Endothelial cell of umbilical vein (primary cell): Measurements from ENCODE around the gene ZNF366. TPM values are rescaled to one million over a fixed set of nuclear protein-coding genes. Genes with fewer than 3 reads are reported as not detected.

ENCODE experiments used
- BruUV-seq: library from RNA; stranded (reverse); fragments of 400-500 nt; replicated peaks from 2 replicates; lab custom pipeline; 2021; lab: Mats Ljungman, UMichigan
- CTCF ChIA-PET: fragments of 300-600, 350-600 bp; sonication (Branson Sonifier 250); formaldehyde crosslinking; loops from one replicate; lab custom pipeline; 2021; ENCODE audit warnings: antibody characterized with exemption, inconsistent platforms; lab: Charles Lee
- POLR2A ChIA-PET: fragments of 300-600, 350-600 bp; sonication (Branson Sonifier 250); formaldehyde crosslinking; loops from one replicate; lab custom pipeline; 2021; ENCODE audit warnings: antibody characterized with exemption, inconsistent platforms; lab: Charles Lee
- DNase-seq: peaks from one replicate; pipeline ENCODE4 v3.0.0-alpha.2; 2011; ENCODE audit warnings: low read depth, low spot score
- FAIRE-seq: peaks from 2 replicates; lab custom pipeline; 2011; peaks lifted over from hg19 to GRCh38; lab: Jason Lieb, UNC
- H2AFZ ChIP-seq: 2 replicates; pipeline ENCODE4 v1.6.0; 2012; ENCODE audit warnings: low read depth, low read length, control low read depth, inconsistent platforms
- H3K27ac ChIP-seq: 2 replicates; pipeline ENCODE4 v1.5.1; 2011; ENCODE audit warnings: low read depth, mild to moderate bottlenecking, control low read depth, low read length, moderate library complexity; ENCODE audit not compliant: insufficient read depth
- H3K27me3 ChIP-seq, 2 experiments: 2 replicates each; pipeline versions ENCODE4 v1.6.0 to v1.6.1; 2011; ENCODE audit warnings: low read length in 2 of 2, mixed read lengths in 1 of 2; ENCODE audit not compliant: control insufficient read depth in 2 of 2, insufficient read depth in 2 of 2
- H3K36me3 ChIP-seq, 2 experiments: 2 replicates in 1 of 2; 3 replicates in 1 of 2; pipeline ENCODE4 v1.5.1; 2011; ENCODE audit warnings: low read length in 2 of 2, mild to moderate bottlenecking in 1 of 2, moderate library complexity in 1 of 2; ENCODE audit not compliant: control insufficient read depth in 2 of 2, insufficient read depth in 2 of 2; ENCODE audit errors: extremely low read depth in 1 of 2
- H3K4me1 ChIP-seq: 3 replicates; pipeline ENCODE4 v1.5.1; 2011; ENCODE audit warnings: mild to moderate bottlenecking, low read length; ENCODE audit not compliant: control insufficient read depth, insufficient read depth; ENCODE audit errors: extremely low read depth
- H3K4me2 ChIP-seq: 2 replicates; pipeline ENCODE4 v1.6.1; 2011; ENCODE audit warnings: low read length, control low read depth, mixed read lengths; ENCODE audit not compliant: insufficient read depth
- H3K4me3 ChIP-seq, 3 experiments: fragments of 200-600 bp in 1 of 3; sonication (generic), shearing (Covaris generic) in 1 of 3; replicated peaks in 1 of 3; 2 replicates each; pipeline ENCODE4 v1.5.1; 2011 to 2016; ENCODE audit warnings: control low read depth in 3 of 3, low read length in 3 of 3, mild to moderate bottlenecking in 2 of 3, inconsistent platforms in 1 of 3, low read depth in 1 of 3, moderate library complexity in 1 of 3; ENCODE audit not compliant: insufficient read depth in 1 of 3
- H3K79me2 ChIP-seq: 2 replicates; pipeline ENCODE4 v1.6.0; 2012; ENCODE audit warnings: low read length, inconsistent platforms; ENCODE audit not compliant: control insufficient read depth, insufficient read depth
- H3K9ac ChIP-seq: replicated peaks from 2 replicates; pipeline ENCODE3; 2011; ENCODE audit warnings: low read length, control low read depth; ENCODE audit not compliant: insufficient read depth; ENCODE audit errors: extremely low read depth
- H3K9me1 ChIP-seq: replicated peaks from 3 replicates; pipeline ENCODE4 v1.6.0; 2011; ENCODE audit warnings: mild to moderate bottlenecking, low read length; ENCODE audit not compliant: control insufficient read depth, insufficient read depth; ENCODE audit errors: extremely low read depth
- H3K9me3 ChIP-seq: replicated peaks from 2 replicates; pipeline ENCODE4 v1.5.1; 2012; ENCODE audit warnings: low read length, inconsistent platforms; ENCODE audit not compliant: control insufficient read depth, insufficient read depth
- H4K20me1 ChIP-seq: replicated peaks from 2 replicates; pipeline ENCODE3; 2011; ENCODE audit warnings: mild to moderate bottlenecking, low read length; ENCODE audit not compliant: control insufficient read depth, insufficient read depth; ENCODE audit errors: extremely low read depth
- EZH2 ChIP-seq: IDR thresholded peaks from 2 replicates; pipeline ENCODE4 v1.6.1; 2012; ENCODE audit warnings: borderline replicate concordance, low read depth, mild to moderate bottlenecking, moderate library complexity, low read length, inconsistent platforms; ENCODE audit not compliant: severe bottlenecking
- FOS ChIP-seq: IDR thresholded peaks from 2 replicates; pipeline ENCODE4 v1.6.1; 2011; ENCODE audit warnings: mild to moderate bottlenecking, low read length, moderate library complexity, borderline replicate concordance; ENCODE audit not compliant: insufficient read depth
- GATA2 ChIP-seq: IDR thresholded peaks from 2 replicates; pipeline ENCODE4 v1.7.0; 2011; ENCODE audit warnings: low read depth, mild to moderate bottlenecking, moderate library complexity, mixed read lengths, low read length; ENCODE audit not compliant: insufficient read length, insufficient read depth
- JUN ChIP-seq: IDR thresholded peaks from 2 replicates; pipeline ENCODE4 v1.6.1; 2011; ENCODE audit warnings: borderline replicate concordance, low read depth; ENCODE audit not compliant: insufficient read length, insufficient read depth
- MYC ChIP-seq: IDR thresholded peaks from one replicate; pipeline ENCODE4 v1.6.1; 2011; ENCODE audit warnings: mild to moderate bottlenecking, low read depth, low read length
- POLR2A ChIP-seq: IDR thresholded peaks from 2 replicates; pipeline ENCODE4 v1.6.1; 2012; ENCODE audit warnings: low read depth, mild to moderate bottlenecking, control low read depth, low read length
- POLR2AphosphoS5 ChIP-seq: IDR thresholded peaks from 2 replicates; pipeline ENCODE4 v1.6.1; 2012; ENCODE audit warnings: low read depth, mild to moderate bottlenecking, control low read depth, low read length, moderate library complexity; ENCODE audit not compliant: insufficient read depth
- dilution Hi-C: fragments of 300-500 bp; cut with MboI; formaldehyde crosslinking; loops from one replicate; pipeline ENCODE4 v1.15.0; 2019; ENCODE audit warnings: low sequenced_read_pairs; ENCODE audit not compliant: extremely low pct_ligation_motif_present
- intact Hi-C: fragments of 100-400 bp; cut with micrococcal nuclease; formaldehyde crosslinking; loops from one replicate; pipeline ENCODE4 v1.10.0; 2022
- polyA plus RNA-seq, 4 experiments: library from polyadenylated mRNA; depleted of rRNA in 3 of 4; stranded (reverse) in 3 of 4; unstranded in 1 of 4; fragments of >200 nt; gene quantifications; 2 replicates each; pipeline versions ENCODE4 v1.2.1 to v1.2.3, GENCODE V29; 2011 to 2012; ENCODE audit warnings: missing spikeins in 1 of 4
- total RNA-seq: library from RNA; stranded (reverse); gene quantifications from 2 replicates; pipeline ENCODE4 v1.2.3, GENCODE V29; 2021
- TF ChIP-seq, protein P1 (sequence below): IDR thresholded peaks from 2 replicates; pipeline ENCODE4 v1.6.1; 2011; ENCODE audit not compliant: insufficient read depth, insufficient read length
- TF ChIP-seq, protein P2 (sequence below), 2 donors: IDR thresholded peaks; 1 replicate in 1 of 2; 2 replicates in 1 of 2; pipeline ENCODE4 v1.5.1; 2011; ENCODE audit warnings: low read length in 2 of 2, mild to moderate bottlenecking in 2 of 2, moderate library complexity in 2 of 2, control low read depth in 1 of 2, inconsistent platforms in 1 of 2, low read depth in 1 of 2; ENCODE audit not compliant: insufficient read depth in 1 of 2; ENCODE audit errors: extremely low read depth in 1 of 2

Gene ZNF366
- total and polyA plus RNA-seq, 2 donors (not counting 3 experiments of a cell fraction or from before 2014, with no cell fraction given), result 1.3 to 4.1 TPM

DNA sequence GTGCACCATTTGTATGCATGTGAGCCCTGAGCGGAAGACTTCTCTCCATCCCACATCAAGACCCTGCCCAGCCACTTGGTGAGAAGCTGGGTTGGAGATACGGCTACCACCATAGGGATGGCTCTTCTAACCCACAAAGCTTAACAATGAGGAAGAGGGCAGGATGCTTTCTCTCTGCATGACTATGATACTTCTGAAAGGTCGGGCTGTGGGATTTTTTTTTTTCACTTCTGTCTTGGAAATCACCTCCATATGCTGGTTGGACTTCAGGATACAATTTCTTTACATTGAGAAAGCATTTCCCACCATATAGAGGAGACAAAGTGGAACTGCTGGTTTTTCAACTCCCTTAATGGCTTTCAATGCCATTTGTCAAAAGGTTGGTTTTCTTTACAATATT lies 30.5 kb downstream of the ZNF366 start:
- POLR2A ChIA-PET, result interaction anchor here (1.0 to 1.3 kb wide), 4 partner anchors 8 to 27 kb away, joined by 3 to 7 read pairs (median 4); no protein-coding TSS in a partner anchor
- Histone ChIP-seq H3K9me3 (no peaks in the 10 kb centered on the region), H3K27me3 (no peaks in the 10 kb centered on the region), H3K27ac (no peak overlapping the region), H3K9me1 (no peaks in the 10 kb centered on the region), H3K4me2 (peak overlapping the region; percentile 87), H3K9ac (no peak overlapping the region), H3K4me3 (no peak overlapping the region), H3K36me3 (no peaks in the 10 kb centered on the region), H3K4me1 (peaks cover 25% of the 10 kb centered on the region), H3K79me2 (no peaks in the 10 kb centered on the region), H2AFZ (no peak overlapping the region), H4K20me1 (no peaks in the 10 kb centered on the region)
- DNase-seq (no peak), FAIRE-seq (no peak)
- no TSS peak for BruUV-seq
- TF ChIP-seq POLR2A (no peak), FOS (no peak), POLR2AphosphoS5 (no peak), MYC (no peak), JUN (no peak), GATA2 (no peak), EZH2 (no peak)
- TF ChIP-seq, protein P1, sequence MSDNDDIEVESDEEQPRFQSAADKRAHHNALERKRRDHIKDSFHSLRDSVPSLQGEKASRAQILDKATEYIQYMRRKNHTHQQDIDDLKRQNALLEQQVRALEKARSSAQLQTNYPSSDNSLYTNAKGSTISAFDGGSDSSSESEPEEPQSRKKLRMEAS, result no peak
- TF ChIP-seq, protein P2, sequence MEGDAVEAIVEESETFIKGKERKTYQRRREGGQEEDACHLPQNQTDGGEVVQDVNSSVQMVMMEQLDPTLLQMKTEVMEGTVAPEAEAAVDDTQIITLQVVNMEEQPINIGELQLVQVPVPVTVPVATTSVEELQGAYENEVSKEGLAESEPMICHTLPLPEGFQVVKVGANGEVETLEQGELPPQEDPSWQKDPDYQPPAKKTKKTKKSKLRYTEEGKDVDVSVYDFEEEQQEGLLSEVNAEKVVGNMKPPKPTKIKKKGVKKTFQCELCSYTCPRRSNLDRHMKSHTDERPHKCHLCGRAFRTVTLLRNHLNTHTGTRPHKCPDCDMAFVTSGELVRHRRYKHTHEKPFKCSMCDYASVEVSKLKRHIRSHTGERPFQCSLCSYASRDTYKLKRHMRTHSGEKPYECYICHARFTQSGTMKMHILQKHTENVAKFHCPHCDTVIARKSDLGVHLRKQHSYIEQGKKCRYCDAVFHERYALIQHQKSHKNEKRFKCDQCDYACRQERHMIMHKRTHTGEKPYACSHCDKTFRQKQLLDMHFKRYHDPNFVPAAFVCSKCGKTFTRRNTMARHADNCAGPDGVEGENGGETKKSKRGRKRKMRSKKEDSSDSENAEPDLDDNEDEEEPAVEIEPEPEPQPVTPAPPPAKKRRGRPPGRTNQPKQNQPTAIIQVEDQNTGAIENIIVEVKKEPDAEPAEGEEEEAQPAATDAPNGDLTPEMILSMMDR (IDR thresholded peaks at IDR 0.05; ENCODE audit: extremely low read depth in 1 of 2, insufficient read depth in 1 of 2, low read depth in 1 of 2, low read length in 2 of 2), result no peak
- intact Hi-C loops (loop anchor here (1.0 kb wide), 2 partner anchors 8 to 24 kb away; no protein-coding TSS in a partner anchor), dilution Hi-C loops (no loop called here)
- CTCF ChIA-PET, result interaction anchor here (0.9 to 2.6 kb wide), 12 partner anchors 8 to 121 kb away, joined by 3 to 10 read pairs (median 6); no protein-coding TSS in a partner anchor
